ENCODE measurements around the gene LSM7.

Gene LSM7

DNA sequence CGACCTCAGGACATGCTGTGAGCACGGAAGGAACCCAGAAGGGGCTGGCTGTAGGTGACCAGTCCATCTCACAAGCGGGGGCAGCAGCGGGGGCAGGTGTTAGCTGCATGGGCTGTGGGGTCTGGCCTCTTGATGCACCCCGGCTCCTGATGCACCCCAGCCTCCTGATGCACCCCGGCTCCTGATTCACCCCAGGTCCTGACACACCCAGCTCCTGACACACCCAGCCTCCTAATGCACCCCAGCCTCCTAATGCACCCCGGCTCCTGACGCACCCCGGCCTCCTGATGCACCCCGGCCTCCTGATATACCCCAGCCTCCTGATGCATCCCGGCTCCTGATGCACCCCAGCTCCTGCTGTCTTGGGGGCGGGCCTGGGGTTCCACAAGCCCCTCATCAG, 7.4 kb downstream of the LSM7 start:
- TF ChIP-seq, protein P1, sequence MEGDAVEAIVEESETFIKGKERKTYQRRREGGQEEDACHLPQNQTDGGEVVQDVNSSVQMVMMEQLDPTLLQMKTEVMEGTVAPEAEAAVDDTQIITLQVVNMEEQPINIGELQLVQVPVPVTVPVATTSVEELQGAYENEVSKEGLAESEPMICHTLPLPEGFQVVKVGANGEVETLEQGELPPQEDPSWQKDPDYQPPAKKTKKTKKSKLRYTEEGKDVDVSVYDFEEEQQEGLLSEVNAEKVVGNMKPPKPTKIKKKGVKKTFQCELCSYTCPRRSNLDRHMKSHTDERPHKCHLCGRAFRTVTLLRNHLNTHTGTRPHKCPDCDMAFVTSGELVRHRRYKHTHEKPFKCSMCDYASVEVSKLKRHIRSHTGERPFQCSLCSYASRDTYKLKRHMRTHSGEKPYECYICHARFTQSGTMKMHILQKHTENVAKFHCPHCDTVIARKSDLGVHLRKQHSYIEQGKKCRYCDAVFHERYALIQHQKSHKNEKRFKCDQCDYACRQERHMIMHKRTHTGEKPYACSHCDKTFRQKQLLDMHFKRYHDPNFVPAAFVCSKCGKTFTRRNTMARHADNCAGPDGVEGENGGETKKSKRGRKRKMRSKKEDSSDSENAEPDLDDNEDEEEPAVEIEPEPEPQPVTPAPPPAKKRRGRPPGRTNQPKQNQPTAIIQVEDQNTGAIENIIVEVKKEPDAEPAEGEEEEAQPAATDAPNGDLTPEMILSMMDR (IDR thresholded peaks at IDR 0.05), result no peak

DNA sequence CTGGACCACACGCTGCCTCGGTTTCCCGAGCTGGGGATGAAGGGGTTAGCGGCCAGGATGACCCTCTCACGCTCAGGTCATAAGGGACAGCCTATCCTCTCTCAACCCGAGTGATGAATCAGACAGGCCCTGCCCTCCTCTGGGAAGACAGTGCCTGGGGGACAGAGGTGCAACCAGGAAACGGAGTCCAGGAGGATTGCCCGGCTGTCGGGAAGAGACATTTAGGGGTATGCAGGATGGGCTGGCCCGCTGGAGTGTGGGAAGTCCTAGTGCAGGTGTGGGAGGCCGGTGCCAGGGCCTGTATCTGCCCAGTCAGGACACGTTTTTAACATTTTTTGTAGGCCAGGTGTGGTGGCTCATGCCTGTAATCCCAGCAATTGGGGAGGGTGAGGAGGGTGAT, 8.3 kb downstream of the LSM7 start:
- TF ChIP-seq, protein P1 (IDR thresholded peaks at IDR 0.05), result no peak

DNA sequence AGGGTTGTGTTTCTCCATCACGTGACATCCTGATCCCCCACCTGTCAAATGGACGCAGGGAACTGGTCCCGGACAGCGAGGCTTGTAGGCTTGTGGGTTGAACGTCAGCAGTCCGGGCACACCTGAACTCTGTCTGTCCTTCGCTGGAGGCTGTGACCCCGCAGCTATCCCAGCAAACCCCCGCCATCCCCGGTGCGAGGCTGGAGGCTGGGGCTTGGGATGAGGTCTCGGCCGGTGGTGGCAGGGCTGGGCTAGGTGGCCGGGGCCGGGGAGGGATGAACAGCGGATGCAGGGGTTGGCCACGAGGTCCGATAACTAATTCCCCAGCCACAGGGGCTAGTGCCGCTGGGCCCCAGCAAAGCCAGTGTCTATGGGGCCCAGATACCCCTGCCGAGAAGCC, 8.8 kb downstream of the LSM7 start:
- TF ChIP-seq, protein P1 (IDR thresholded peaks at IDR 0.05), result no peak

DNA sequence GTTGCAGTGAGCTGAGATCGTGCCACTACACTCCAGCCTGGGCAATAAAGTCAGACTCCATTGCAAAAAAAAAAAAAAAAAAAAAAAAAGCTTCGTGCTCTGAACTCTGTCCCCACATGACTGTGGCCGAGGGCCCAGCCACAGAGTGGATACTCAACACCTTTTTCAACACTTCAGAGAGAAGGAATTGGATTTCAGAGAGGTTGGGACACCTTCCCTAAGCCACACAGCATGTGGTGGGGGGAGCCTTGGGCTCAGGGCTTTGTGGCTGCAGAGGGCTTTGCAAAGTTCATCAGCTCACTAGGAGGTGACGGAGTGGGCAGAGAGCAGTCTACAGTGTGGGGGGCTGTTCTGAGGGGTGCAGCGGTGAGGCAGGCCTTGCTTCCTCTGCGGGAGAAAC, 9.5 kb downstream of the LSM7 start:
- TF ChIP-seq, protein P1 (IDR thresholded peaks at IDR 0.05), result no peak

- TF ChIP-seq, protein P1 (IDR thresholded peaks at IDR 0.05), result no peak
Observed at GRCh38 chr19:2317756-2318155, 10.6 kb downstream of the LSM7 start.

GRCh38 chr19:2317300-2317699, 11.1 kb downstream of the LSM7 start:
- TF ChIP-seq, protein P1 (IDR thresholded peaks at IDR 0.05), result no peak

DNA sequence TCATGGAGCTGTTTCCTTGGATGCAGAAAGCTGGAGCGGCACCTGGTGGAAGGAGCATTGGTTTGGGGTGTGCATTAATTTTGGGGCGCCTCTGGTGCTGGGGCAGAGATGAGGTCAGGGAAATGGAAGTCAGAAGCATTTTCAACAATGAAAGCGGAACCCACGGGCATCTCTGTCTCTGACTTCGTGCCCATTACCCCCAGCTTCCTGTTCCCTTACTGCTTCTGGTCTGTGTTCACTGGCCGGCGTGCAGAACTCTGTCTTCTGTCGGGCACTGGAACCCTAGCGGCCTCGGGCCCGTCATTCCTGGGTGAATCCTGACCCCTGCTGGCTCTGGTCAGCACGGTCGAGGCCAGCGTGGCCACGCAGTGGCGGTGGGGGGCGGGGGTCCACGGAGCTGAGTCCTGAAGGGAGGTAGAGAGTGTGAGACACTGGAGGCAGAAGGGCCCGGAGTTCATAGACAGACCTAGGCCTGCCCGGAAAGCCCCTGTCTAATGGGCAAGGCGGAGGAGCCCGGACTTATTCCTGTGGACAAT, 12.5 kb downstream of the LSM7 start:
- TF ChIP-seq, protein P1 (IDR thresholded peaks at IDR 0.05), result peak; percentile 73

Measured in LNCAP (cell line).